Endothelial cell (in vitro differentiated cells): ENCODE data around the gene DBT. TPM values are rescaled to one million over a fixed set of nuclear protein-coding genes. Genes with fewer than 3 reads are reported as not detected.
"Not testable (repeated sequence)": the region's sequence is repeated elsewhere in the genome, so short reads cannot be mapped to it uniquely, and the experiment has no call there.

Source experiments
- DNase-seq: peaks from one replicate; pipeline ENCODE4 v3.0.0; 2021; ENCODE audit warnings: low spot score
- H3K27ac Mint-ChIP-seq: one replicate; pipeline ENCODE4 v1.8.0; 2021; ENCODE audit warnings: mixed read lengths, inconsistent platforms; ENCODE audit not compliant: unreplicated experiment
- H3K27me3 Mint-ChIP-seq: one replicate; pipeline ENCODE4 v1.8.0; 2021; ENCODE audit warnings: mild to moderate bottlenecking, moderate library complexity, mixed read lengths, inconsistent platforms; ENCODE audit not compliant: unreplicated experiment
- H3K36me3 Mint-ChIP-seq: one replicate; pipeline ENCODE4 v1.8.0; 2021; ENCODE audit warnings: mild to moderate bottlenecking, low read depth, mixed read lengths, inconsistent platforms; ENCODE audit not compliant: unreplicated experiment
- H3K4me1 Mint-ChIP-seq: one replicate; pipeline ENCODE4 v1.8.0; 2021; ENCODE audit warnings: mild to moderate bottlenecking, mixed read lengths, inconsistent platforms; ENCODE audit not compliant: unreplicated experiment
- H3K4me3 Mint-ChIP-seq: one replicate; pipeline ENCODE4 v1.8.0; 2021; ENCODE audit warnings: mild to moderate bottlenecking, mixed read lengths, inconsistent platforms; ENCODE audit not compliant: unreplicated experiment
- H3K9me3 Mint-ChIP-seq: one replicate; pipeline ENCODE4 v1.8.0; 2021; ENCODE audit warnings: mixed read lengths, inconsistent platforms; ENCODE audit not compliant: unreplicated experiment
- CTCF ChIP-seq: fragments of 200-600 bp; sonication (generic); IDR thresholded peaks from one replicate; pipeline ENCODE4 v1.5.0; 2021; ENCODE audit warnings: antibody characterized with exemption; ENCODE audit not compliant: unreplicated experiment
- total RNA-seq: library from RNA; stranded (reverse); fragmentation: NEBNext Ultra II Directional; extraction: Animal tissue kit (Norgen Biotek cat#: 25700); gene quantifications from one replicate; pipeline ENCODE4 v1.2.1, GENCODE V29; 2021; ENCODE audit not compliant: unreplicated experiment

Gene DBT
- total RNA-seq, 1 donor from 2014 or later, result 8.7 TPM

DNA sequence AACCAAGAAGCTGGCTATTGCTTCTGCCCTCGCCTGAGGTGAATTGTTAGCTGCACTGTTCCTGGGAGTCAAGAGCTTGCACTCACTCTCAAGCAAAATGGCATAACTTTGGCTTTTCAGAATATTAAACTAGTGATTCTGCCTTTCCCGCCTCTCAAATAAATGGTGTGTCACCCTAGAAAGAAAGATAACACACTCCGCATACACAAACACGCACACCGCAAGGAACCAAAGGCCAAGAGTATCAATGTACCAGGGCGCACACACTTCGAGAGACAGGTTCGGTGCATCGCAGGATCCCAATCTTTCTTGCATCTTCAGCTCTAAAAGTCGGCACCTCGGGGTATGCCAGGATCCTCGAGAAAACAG, 15.9 kb upstream of the DBT start:
- no peak for DNase-seq
- no peak for TF ChIP-seq CTCF
- Mint-ChIP-seq H3K4me1 (peaks cover 15% of the 10 kb centered on the region), H3K4me3 (peak overlapping the region; percentile 99), H3K27me3 (peaks cover 10% of the 10 kb centered on the region), H3K27ac (peak overlapping the region; percentile 94), H3K9me3 (no peaks in the 10 kb centered on the region), H3K36me3 (peaks cover 27% of the 10 kb centered on the region)

DNA sequence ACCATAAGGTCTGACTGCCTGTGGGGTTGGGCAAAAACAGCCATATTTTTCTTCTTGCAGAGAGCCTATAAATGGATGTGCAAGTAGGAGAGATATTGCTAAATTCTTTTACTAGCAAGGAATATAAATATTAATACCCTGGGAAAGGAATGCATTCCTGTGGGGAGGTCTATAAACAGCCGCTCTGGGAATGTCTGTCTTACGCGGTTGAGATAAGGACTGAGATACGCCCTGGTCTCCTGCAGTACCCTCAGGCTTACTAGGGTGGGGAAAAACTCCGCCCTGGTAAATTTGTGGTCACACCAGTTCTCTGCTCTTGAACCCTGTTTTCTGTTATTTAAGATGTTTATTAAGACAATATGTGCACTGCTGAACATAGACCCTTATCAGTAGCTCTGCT, 14.4 kb upstream of the DBT start:
- Mint-ChIP-seq H3K4me3 (peak overlapping the region; percentile 79), H3K36me3 (peaks cover 22% of the 10 kb centered on the region), H3K4me1 (peaks cover 12% of the 10 kb centered on the region), H3K27me3 (peaks cover 10% of the 10 kb centered on the region)
- not testable (repeated sequence) for H3K27ac Mint-ChIP-seq, H3K9me3 Mint-ChIP-seq, DNase-seq

DNA sequence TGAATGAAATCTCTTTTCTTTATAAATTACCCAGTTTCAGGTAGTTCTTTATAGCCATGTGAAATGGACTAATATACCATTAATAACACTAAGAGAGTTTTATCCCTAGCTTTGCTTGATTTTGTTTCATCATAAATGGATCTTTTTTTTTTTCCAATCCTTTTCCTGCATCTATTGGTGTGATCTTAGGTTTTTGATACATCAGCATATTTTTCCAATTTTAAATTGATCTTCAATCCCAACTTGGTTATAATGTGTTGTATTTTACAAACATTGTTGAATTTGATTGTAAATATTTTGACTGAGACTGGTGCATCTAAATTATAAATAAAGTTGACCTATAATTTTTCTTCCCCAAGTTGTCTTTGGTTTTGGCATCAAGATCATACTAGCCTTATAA, 12.1 kb upstream of the DBT start:
- Mint-ChIP-seq H3K36me3 (peaks cover 15% of the 10 kb centered on the region), H3K9me3 (no peaks in the 10 kb centered on the region), H3K27ac (no peak overlapping the region), H3K27me3 (peaks cover 10% of the 10 kb centered on the region), H3K4me3 (no peak overlapping the region), H3K4me1 (peaks cover 12% of the 10 kb centered on the region)
- TF ChIP-seq CTCF, result no peak
- DNase-seq, result no peak

DNA sequence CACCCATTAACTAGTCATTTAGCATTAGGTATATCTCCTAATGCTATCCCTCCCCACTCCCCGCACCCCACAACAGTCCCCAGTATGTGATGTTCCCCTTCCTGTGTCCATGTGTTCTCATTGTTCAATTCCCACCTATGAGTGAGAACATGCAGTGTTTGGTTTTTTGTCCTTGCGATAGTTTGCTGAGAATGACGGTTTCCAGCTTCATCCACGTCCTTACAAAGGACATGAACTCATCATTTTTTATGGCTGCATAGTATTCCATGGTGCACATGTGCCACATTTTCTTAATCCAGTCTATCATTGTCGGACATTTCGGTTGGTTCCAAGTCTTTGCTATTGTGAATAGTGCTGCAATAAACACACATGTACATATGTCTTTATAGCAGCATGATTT, 8.8 kb upstream of the DBT start:
- not testable (repeated sequence) for H3K36me3 Mint-ChIP-seq, H3K4me1 Mint-ChIP-seq, H3K4me3 Mint-ChIP-seq, H3K27me3 Mint-ChIP-seq, H3K9me3 Mint-ChIP-seq, DNase-seq, H3K27ac Mint-ChIP-seq

- H3K27me3 Mint-ChIP-seq, H3K4me3 Mint-ChIP-seq, H3K36me3 Mint-ChIP-seq, H3K27ac Mint-ChIP-seq, H3K9me3 Mint-ChIP-seq, DNase-seq, H3K4me1 Mint-ChIP-seq: not testable (repeated sequence)
Measured at GRCh38 chr1:100256273-100256672, 6.6 kb upstream of the DBT start.

- no peak for DNase-seq
- Mint-ChIP-seq H3K9me3 (no peaks in the 10 kb centered on the region), H3K27ac (no peak overlapping the region), H3K27me3 (no peaks in the 10 kb centered on the region), H3K4me3 (no peak overlapping the region), H3K36me3 (no peaks in the 10 kb centered on the region), H3K4me1 (no peaks in the 10 kb centered on the region)
- TF ChIP-seq CTCF, result no peak
Measured at GRCh38 chr1:100253552-100253951, 3.9 kb upstream of the DBT start.

GRCh38 chr1:100252901-100253300, 3.3 kb upstream of the DBT start:
- Mint-ChIP-seq H3K4me3 (no peak overlapping the region), H3K27ac (no peak overlapping the region), H3K27me3 (no peaks in the 10 kb centered on the region), H3K36me3 (no peaks in the 10 kb centered on the region), H3K9me3 (no peaks in the 10 kb centered on the region), H3K4me1 (no peaks in the 10 kb centered on the region)
- no peak for DNase-seq
- TF ChIP-seq CTCF, result no peak
